Esophagus squamous epithelium (tissue), 4 donors: ENCODE measurements around the gene GOLGA5.

ENCODE experiments used
- POLR2A ChIP-seq, 4 donors: fragments of 450-650 bp; IDR thresholded peaks; one replicate each; pipeline ENCODE4 v1.6.1; 2017; ENCODE audit warnings: antibody characterized with exemption in 4 of 4, mild to moderate bottlenecking in 4 of 4, moderate library complexity in 3 of 4
- TF ChIP-seq, protein P1 (sequence below), 6 experiments: fragments of 450-650 bp in 4 of 6; fragments of 200-600 bp in 2 of 6; sonication (generic) in 2 of 6; IDR thresholded peaks; one replicate each; pipeline ENCODE4 v1.5.1; 2016 to 2019; ENCODE audit warnings: antibody characterized with exemption in 6 of 6, mild to moderate bottlenecking in 4 of 6, moderate library complexity in 4 of 6

DNA sequence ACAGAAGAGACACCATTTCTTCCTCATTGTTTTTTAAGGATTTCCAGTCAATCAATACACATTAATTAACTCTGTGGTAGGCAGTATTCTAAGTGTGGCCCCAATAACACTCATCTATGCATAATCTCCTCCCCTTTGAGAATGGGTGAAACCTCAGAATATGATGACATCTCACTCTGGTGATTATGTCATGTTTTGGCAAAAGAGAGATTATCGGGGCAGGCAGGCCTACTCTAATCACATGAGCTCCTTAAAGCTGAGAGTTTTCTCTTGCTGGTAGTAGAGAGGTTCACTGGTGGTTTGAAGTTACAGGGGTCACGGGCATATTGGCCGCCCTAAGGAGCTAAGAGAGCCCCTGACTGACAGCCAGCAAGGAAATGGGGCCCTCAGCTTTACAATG is 38.6 kb upstream of the GOLGA5 start:
- TF ChIP-seq, protein P1, sequence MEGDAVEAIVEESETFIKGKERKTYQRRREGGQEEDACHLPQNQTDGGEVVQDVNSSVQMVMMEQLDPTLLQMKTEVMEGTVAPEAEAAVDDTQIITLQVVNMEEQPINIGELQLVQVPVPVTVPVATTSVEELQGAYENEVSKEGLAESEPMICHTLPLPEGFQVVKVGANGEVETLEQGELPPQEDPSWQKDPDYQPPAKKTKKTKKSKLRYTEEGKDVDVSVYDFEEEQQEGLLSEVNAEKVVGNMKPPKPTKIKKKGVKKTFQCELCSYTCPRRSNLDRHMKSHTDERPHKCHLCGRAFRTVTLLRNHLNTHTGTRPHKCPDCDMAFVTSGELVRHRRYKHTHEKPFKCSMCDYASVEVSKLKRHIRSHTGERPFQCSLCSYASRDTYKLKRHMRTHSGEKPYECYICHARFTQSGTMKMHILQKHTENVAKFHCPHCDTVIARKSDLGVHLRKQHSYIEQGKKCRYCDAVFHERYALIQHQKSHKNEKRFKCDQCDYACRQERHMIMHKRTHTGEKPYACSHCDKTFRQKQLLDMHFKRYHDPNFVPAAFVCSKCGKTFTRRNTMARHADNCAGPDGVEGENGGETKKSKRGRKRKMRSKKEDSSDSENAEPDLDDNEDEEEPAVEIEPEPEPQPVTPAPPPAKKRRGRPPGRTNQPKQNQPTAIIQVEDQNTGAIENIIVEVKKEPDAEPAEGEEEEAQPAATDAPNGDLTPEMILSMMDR (IDR thresholded peaks at IDR 0.05), result no peak
- no peak for TF ChIP-seq POLR2A (IDR thresholded peaks at IDR 0.05)
